ENCODE results near the gene RGS9.

DNA sequence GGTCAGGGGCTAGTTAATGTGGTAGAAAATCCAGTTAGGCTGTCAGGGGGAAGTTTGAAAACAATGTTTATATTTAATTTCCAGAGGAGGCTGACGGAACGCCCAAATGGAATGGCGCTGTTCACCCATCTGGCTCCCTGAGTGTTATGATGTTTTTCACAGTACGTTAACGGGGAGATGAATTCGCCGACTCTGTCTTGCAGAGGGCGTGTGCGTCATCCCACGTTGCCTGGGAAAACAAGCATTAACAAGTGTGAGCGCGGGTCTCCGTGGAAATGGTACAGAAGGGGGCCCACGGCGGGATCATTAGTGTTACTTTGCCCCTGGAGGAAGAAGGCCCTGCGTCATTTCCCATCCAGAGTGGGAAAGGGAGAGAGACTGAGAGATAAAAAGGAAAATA, 29.6 kb downstream of the RGS9 start:
- TF ChIP-seq CTCF (IDR thresholded peaks at IDR 0.05; ENCODE audit: insufficient read depth, low read length, poor library complexity, severe bottlenecking) (no peak), EZH2phosphoT487 (conservative IDR thresholded peaks at IDR 0.05; ENCODE audit: low read length) (no peak)

All from SU-DHL-6 (cell line).